ENCODE results near the gene UBE2E2.

GRCh38 chr3:23442598-23443383 is 239.7 kb downstream of the UBE2E2 start:
- no peak for TF ChIP-seq POLR2A (IDR thresholded peaks at IDR 0.05)
- TF ChIP-seq CTCF (IDR thresholded peaks at IDR 0.05): no peak

Measured in stomach (tissue), 4 donors.